ENCODE results near the gene CA12. TPM values are rescaled to one million over a fixed set of nuclear protein-coding genes. Genes with fewer than 3 reads are reported as not detected.

The CA12 gene
- total and polyA plus RNA-seq, 2 donors (not counting 3 experiments of a cell fraction or from before 2014, with no cell fraction given) = 1.1 to 5.9 TPM

- H3K79me2 ChIP-seq (ENCODE audit: control insufficient read depth, insufficient read depth, low read length) = no peaks in the 10 kb centered on the region
- peaks cover 0 to 2% of the 10 kb centered on the region in 2 experiments for H3K27me3 ChIP-seq (ENCODE audit: control insufficient read depth in 2 of 2, insufficient read depth in 2 of 2, low read length in 2 of 2)
- H3K9ac ChIP-seq (replicated peaks; ENCODE audit: extremely low read depth, insufficient read depth, low read length) = no peak overlapping the region
- no peaks in the 10 kb centered on the region for H3K9me3 ChIP-seq (replicated peaks; ENCODE audit: control insufficient read depth, insufficient read depth, low read length)
- H2AFZ ChIP-seq (ENCODE audit: low read depth, low read length) = no peak overlapping the region
- H3K4me3 ChIP-seq (replicated peaks in 1 of 3; ENCODE audit: insufficient read depth in 1 of 3, low read depth in 1 of 3, low read length in 3 of 3) = no peak overlapping the region
- no peaks in the 10 kb centered on the region for H3K9me1 ChIP-seq (replicated peaks; ENCODE audit: control insufficient read depth, extremely low read depth, insufficient read depth, low read length)
- TF ChIP-seq, protein P1, sequence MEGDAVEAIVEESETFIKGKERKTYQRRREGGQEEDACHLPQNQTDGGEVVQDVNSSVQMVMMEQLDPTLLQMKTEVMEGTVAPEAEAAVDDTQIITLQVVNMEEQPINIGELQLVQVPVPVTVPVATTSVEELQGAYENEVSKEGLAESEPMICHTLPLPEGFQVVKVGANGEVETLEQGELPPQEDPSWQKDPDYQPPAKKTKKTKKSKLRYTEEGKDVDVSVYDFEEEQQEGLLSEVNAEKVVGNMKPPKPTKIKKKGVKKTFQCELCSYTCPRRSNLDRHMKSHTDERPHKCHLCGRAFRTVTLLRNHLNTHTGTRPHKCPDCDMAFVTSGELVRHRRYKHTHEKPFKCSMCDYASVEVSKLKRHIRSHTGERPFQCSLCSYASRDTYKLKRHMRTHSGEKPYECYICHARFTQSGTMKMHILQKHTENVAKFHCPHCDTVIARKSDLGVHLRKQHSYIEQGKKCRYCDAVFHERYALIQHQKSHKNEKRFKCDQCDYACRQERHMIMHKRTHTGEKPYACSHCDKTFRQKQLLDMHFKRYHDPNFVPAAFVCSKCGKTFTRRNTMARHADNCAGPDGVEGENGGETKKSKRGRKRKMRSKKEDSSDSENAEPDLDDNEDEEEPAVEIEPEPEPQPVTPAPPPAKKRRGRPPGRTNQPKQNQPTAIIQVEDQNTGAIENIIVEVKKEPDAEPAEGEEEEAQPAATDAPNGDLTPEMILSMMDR (IDR thresholded peaks at IDR 0.05; ENCODE audit: extremely low read depth in 1 of 2, insufficient read depth in 1 of 2, low read depth in 1 of 2, low read length in 2 of 2) = no peak
- no peak for TF ChIP-seq POLR2A (IDR thresholded peaks at IDR 0.05; ENCODE audit: low read depth, low read length)
- TF ChIP-seq JUN (IDR thresholded peaks at IDR 0.05; ENCODE audit: borderline replicate concordance, insufficient read depth, insufficient read length, low read depth) = no peak
- TF ChIP-seq GATA2 (IDR thresholded peaks at IDR 0.05; ENCODE audit: insufficient read depth, insufficient read length, low read depth, low read length) = no peak
- no peak for TF ChIP-seq FOS (IDR thresholded peaks at IDR 0.05; ENCODE audit: borderline replicate concordance, insufficient read depth, low read length)
- no peak for TF ChIP-seq MYC (IDR thresholded peaks at IDR 0.05; ENCODE audit: low read depth, low read length)
- TF ChIP-seq EZH2 (IDR thresholded peaks at IDR 0.05; ENCODE audit: borderline replicate concordance, low read depth, low read length, severe bottlenecking) = no peak
- TF ChIP-seq POLR2AphosphoS5 (IDR thresholded peaks at IDR 0.05; ENCODE audit: insufficient read depth, low read depth, low read length) = no peak
- no peak for TF ChIP-seq MAX (IDR thresholded peaks at IDR 0.05; ENCODE audit: insufficient read depth, insufficient read length)
- peaks cover 5% of the 10 kb centered on the region for H3K4me1 ChIP-seq (ENCODE audit: control insufficient read depth, extremely low read depth, insufficient read depth, low read length)
- H3K36me3 ChIP-seq (ENCODE audit: control insufficient read depth in 2 of 2, extremely low read depth in 1 of 2, insufficient read depth in 2 of 2, low read length in 2 of 2) = no peaks in the 10 kb centered on the region
- CTCF ChIA-PET = no interaction called here
- H4K20me1 ChIP-seq (replicated peaks; ENCODE audit: control insufficient read depth, extremely low read depth, insufficient read depth, low read length) = no peaks in the 10 kb centered on the region
- intact Hi-C loops (cut with micrococcal nuclease) (no loop called here), dilution Hi-C loops (cut with MboI; ENCODE audit: extremely low pct_ligation_motif_present, low sequenced_read_pairs) (no loop called here)
- no TSS peak for BruUV-seq (replicated peaks)
- H3K4me2 ChIP-seq (ENCODE audit: insufficient read depth, low read length) = no peak overlapping the region
- no peak for DNase-seq (ENCODE audit: low read depth, low spot score)
- H3K27ac ChIP-seq (ENCODE audit: insufficient read depth, low read depth, low read length) = no peak overlapping the region
- POLR2A ChIA-PET = no interaction called here
- FAIRE-seq = no peak
These were observed 40.8 kb downstream of the CA12 start for GRCh38 chr15:63340878-63341277.

All from endothelial cell of umbilical vein (primary cell).